Measurements from ENCODE around the gene ETFBKMT.
"Not testable (repeated sequence)": the region's sequence is repeated elsewhere in the genome, so short reads cannot be mapped to it uniquely, and the experiment has no call there.

The ETFBKMT gene

DNA sequence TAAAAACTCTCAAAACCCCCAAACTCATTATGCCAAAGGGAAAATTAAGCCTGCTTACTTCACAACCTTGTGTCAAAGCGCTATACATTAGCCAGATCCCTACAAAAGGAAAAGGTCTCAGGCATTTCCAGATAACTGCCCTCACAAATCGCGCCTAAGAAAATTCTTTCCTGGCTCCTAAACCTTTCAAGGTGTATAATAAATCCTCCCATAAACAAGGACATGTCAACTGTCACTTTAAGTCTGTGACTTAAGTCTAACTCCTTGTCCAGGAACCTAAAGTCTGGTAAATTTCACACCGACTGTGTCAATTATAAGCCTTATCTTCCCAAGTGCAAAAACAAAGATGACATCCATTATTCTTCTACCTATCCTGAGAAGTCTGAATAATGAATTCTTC, 4.3 kb upstream of the ETFBKMT start:
- no peak for DNase-seq (ENCODE audit: low read depth in 2 of 2, low spot score in 1 of 2)

DNA sequence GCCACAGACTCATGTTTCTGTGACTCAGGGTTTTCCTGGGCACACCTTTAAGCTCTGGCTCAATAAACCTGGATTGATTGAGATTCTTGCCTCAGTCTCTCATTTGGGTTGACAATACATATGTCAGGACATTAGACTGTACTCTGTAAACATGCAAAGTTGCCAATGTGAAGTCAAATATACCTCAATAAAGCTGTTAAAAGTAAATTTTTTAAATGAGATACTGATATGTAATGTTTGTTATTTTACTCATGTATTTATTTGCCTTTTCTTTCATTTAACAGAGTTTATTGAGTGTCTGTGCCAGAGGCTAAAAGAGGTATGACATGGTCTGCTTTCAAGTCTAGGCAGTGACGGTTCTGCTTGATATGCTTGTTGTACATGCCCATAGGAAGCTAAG, 3.7 kb upstream of the ETFBKMT start:
- DNase-seq (ENCODE audit: low read depth in 2 of 2, low spot score in 1 of 2) = no peak

DNA sequence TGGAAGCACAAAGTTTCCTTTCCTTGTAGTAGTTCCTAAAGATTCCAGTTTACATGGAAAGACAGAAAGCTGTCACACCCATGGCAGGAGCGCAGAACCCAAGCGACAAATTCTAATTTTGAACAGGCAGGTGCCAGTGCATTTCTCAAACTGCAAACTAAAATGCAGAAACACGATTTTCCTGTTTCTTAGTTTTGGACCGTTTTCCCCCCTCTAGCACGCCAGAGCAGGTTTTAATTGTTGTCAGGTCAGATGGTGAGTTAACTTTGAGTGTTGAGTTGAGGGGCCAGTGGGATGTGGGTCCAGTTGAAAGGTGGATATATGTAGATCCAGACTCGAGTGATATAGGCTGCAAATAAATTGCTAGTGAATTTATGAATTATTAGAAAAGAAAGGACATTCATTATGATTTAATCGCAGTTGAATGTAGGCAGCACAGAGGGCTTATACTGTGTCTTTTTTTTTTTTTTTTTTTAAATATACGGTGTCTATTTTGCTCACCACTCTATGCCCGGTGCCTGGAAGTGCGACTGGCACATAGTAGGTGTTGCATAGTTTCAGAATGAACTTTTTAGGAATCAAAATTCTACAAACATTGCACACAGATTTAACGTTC, 909 bp upstream of the ETFBKMT start:
- DNase-seq (ENCODE audit: low read depth in 2 of 2, low spot score in 1 of 2) = no peak

DNA sequence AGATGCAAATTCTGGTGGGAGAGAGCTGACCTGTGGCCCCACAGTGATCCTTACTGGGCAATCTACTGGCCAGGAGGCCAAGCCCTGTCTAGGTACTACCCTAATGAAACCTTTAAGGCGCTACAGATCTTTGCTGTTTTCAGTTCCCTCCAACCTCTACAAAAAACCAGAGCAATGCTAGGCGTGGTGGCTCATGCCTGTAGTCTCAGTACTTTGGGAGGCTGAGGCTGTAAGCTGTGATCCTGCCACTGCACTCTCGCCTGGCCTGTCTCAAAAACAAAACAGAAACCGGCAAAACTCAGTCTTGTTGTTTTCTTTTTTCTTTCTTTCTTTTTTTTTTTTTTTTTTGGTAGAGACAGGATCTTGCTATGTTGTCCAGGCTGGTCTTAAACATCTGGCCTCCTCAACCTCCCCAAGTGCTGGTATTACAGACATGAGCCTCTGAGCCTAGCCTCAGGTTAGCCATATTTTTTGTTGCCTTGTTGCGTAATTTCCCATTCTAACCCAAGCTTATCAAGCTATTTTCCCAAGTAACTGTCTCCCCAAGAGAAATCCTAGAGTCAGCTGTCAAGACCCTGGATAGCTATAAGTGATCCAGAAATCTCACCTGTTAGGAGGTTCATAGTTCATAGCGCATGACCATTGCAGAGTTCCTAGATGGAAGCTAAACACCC, 2.8 kb downstream of the ETFBKMT start:
- DNase-seq (ENCODE audit: low read depth in 2 of 2, low spot score in 1 of 2) = no peak

DNA sequence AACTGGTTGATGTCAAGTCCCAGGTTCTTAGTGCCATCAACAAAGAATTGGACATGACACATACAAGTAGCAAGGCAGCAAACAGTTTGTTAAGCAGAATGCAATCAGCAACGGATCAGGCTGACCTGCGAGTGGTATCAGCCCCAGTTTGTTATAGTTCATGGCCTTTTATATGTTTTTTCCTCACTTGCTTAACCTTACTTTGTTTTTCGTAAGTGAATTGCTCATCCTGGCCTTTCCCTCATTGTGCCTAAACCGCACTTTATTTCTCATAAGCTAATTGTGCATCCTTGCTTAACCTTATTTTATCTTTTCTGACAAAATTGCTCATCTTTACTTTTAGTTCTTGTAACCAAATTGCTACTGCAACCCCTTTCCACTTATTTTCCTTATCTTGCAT, 4.1 kb downstream of the ETFBKMT start:
- DNase-seq (ENCODE audit: low read depth in 2 of 2, low spot score in 1 of 2) = no peak

DNA sequence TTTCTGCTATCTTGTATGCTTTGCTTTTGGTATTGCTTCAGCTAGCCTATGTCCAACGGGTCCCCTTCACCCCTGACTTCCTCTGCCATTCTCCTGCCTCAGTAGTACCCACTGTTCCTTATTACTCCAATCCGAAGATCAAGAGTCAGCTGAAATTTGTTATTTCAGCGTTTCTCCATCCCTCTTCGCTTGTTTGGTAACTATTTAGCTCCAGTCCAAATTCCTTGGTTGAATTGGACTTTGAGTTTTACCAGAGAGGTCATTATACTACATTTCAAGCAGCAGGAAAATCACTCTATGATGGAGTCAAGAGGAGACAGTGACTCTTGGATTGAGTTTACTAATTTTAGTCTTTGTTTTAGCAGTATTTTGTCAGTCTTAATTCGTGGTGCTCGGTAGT, 4.5 kb downstream of the ETFBKMT start:
- DNase-seq (ENCODE audit: low read depth in 2 of 2, low spot score in 1 of 2) = no peak

DNA sequence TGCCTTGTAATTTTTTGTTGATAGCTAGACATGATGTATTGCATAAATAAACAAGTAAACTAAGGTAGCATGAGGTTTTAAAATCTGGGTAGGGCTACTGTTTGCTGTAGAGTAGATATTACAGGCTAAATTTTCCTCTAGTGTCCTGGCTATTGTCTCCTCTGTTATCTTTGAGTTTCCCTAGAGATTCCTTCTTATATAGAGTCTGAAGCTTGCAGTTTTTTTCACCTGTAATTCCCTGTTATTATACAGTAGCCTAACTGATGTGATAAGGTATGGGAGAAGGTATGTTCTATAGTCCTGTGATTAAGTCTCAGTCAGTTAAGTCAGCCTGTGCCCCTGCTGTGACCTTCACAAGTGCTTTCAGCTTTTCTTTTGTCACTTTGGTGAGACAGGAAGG, 9.5 kb downstream of the ETFBKMT start:
- DNase-seq (ENCODE audit: low read depth in 2 of 2, low spot score in 1 of 2) = no peak

DNA sequence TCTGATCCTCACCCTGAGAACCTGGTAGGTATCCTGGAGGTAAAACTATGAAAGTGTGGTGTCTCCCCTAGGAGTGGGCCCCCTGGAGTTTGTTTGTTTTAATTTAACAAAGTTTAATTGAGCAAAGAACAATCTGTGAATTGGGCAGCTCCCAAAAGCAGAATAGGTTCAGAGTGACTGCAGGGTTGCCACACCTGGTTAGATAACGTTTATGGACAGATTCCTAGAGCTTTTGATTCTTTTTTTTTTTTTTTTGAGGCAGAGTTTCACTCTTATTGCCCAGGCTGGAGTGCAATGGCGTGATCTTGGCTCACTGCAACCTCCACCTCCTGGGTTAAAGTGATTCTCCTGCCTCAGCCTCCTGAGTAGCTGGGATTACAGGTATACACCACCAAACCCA, 10.1 kb downstream of the ETFBKMT start:
- DNase-seq (ENCODE audit: low read depth in 2 of 2, low spot score in 1 of 2) = not testable (repeated sequence)

DNA sequence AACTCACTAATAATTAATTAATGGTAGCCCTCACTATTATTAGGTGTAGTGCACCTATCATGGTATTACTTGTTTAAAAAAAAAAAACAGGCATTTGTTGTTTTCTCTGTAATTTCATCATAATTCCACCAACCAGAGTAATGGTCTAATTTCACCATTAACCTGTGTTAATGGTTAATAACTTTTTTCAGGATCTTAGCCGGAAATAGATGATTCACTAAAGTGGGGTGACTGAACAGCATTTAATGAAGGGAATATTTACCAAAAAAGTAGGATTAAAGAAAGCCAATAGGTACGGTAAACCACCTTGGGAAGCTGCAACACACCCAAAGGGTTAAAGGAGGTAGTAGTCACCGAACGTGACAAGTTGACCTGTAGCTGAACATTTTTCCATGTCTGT, 13.0 kb downstream of the ETFBKMT start:
- DNase-seq (ENCODE audit: low read depth in 2 of 2, low spot score in 1 of 2) = no peak

DNA sequence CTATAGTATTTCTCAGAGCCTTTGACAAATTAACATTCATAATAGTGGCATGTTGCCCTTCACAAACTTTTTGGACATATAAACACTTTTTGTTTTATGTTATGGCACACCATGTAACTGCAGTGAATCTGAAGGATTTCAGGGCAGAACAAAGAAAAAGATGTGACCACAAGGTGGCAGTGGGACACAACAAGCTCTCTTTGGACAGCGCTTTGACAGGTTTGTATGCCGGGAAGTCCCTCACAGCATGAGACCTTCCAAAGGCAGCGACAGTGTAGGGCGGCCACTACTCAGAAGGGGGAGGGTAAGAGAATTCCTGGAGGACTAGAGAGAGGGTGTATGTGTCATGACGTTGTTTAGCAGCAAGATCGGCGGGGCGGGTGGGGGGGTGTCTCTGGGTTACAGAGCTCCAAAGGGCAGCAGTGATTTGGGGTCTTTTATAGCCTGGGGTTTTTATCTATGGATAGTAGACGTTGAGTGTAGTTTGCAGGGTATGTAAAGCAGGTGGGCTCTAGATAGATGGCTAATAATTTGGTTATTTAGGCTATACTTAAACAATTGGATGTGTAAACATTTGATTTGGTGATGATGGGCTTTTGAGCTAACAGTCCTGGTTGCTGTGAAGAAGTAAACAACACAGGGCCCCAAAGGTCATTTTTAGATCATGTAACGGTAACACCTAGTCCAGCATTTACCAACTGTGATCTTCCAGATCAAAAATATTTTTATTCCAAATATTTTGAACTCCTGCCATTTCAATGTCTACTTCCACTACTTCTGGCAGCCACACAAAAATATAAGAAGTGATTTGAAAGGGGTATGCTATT, 22.9 kb downstream of the ETFBKMT start:
- DNase-seq (ENCODE audit: low read depth in 2 of 2, low spot score in 1 of 2) = peak; percentile 28 to 35

DNA sequence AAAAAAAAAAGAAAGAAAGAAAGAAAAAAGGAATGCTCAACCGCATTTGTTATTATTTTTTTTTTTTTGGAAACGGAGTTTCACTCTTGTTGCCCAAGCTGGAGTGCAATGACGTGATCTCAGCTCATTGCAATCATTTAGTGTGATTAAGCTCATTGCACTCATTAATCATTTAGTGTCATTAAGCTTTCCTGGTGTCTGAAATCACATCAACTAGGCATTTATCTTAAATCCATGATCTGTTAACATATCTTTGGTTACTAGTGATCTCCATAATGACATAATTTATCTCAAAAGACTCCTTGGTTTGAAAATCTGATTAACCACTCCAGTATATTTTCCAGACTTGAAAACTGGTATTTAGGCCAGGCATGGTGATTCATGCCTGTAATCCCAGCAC, 26.3 kb downstream of the ETFBKMT start:
- DNase-seq (ENCODE audit: low read depth in 2 of 2, low spot score in 1 of 2) = no peak

DNA sequence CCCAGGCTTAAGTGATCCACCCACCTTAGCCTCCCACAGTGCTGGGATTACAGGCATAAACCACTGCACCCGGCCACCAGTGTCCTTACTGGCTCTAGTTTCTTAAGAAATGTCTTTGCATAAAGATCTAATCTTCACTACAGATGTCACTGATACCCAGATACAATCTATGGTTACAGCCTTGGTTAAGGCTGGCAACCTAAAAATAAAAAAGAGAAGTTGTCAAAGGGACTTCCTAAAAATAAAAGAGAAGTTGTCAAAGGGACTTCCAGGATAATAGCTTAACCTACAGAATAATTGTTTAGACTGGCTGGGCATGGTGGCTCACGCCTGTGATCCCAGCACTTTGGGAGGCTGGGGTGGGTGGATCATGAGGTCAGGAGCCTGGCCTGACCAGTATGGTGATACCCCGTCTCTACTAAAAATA, 27.6 kb downstream of the ETFBKMT start:
- no peak for DNase-seq (ENCODE audit: low read depth in 2 of 2, low spot score in 1 of 2)

DNA sequence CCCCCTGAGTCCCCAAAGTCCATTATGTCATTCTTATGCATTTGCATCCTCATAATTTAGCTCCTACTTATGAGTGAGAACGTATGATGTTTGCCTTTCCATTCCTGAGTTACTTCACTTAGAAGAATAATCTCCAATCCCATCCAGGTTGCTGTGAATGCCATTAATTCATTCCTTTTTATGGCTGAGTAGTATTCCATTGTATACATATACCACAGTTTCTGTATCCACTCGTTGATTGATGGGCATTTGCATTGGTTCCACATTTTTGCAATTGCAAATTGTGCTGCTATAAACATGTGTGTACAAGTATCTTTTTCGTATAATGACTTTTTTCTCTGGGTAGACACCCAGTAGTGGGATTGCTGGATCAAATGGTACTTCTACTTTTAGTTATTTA, 30.4 kb downstream of the ETFBKMT start:
- not testable (repeated sequence) for DNase-seq (ENCODE audit: low read depth in 2 of 2, low spot score in 1 of 2)

DNA sequence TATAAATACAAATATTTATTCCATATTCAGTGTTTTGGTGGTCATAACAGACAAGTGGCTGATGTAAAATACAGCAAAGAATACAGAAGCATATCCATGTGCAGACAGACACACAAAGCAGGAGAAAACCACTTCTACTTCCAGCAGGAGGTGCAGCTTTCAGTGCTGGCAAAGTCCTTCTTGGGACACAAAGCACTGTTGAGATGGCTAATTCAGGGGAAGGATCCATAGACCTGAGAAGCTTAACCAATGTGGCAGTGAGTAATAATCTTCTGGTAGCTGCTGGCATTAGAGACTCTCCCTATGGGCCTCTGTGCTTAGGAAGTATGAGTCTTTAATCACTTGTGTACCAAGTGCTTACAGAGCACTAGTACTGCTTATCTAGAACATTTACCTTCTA, 42.6 kb downstream of the ETFBKMT start:
- DNase-seq (ENCODE audit: low read depth in 2 of 2, low spot score in 1 of 2) = no peak

DNA sequence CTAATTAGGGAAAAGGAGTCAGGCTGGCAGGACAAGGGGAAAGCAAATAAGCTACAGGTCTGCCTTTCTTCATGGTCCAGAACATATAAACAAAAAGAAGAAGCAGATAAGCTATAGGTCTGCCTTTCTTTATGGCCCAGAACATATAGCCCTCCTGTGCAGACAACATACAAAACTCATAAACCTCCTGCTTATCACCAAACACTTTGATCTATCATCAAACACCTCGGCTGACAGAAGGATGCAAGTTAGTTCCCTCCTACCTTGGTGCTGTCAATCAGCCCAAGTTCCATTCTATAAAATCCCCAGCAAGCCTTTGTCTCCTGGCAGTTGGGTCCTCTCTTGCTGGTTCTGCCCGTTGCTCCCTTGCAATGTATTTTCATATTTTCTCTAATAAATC, 46.1 kb downstream of the ETFBKMT start:
- DNase-seq (ENCODE audit: low read depth in 2 of 2, low spot score in 1 of 2) = no peak

DNA sequence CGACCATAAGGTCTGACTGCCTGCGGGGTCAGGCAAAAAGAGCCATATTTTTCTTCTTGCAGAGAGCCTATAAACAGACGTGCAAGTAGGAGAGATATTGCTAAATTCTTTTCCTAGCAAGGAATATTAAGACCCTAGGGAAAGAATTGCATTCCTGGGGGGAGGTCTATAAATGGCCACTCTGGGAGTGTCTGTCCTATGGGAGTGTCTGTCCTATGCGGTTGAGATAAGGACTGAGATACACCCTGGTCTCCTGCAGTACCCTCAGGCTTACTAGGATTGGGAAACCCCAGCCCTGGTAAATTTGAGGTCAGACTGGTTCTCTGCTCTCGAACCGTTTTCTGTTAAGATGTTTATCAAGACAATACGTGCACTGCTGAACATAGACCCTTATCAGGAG, 48.6 kb downstream of the ETFBKMT start:
- not testable (repeated sequence) for DNase-seq (ENCODE audit: low read depth in 2 of 2, low spot score in 1 of 2)

DNA sequence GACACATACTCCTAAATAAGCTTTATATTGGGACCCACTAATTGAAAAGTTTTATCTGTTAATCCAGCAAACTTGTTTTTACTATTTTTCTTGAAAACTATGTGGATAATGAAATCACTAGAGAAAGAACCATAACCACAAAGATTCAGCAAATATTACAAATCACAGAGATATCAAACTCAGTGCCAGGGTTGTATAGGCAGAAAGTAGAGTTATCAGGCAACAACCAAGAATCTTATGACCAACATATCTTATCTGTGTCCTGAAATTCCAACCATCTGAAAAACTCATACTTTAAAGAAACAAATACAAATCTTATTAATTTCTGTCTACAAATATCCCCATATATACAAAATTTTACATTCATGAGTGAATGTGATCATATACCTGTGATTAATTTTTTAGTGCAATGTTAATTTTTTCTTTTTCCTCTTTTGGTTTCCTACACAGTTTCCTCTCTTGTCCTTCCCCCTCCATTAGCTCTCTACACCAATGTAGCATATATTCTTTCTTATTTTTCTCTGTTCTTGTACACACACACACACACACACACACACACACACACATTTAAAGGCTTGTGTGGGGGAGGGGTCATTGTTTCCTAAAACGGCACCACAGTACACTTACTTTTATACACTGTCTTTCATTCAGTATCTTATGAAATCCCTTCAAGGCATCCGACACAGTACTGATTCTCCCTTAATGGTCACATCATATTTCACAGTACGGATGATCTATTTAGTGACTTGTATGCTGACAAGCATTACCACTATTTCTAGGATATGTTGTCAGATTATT, 50.7 kb downstream of the ETFBKMT start:
- DNase-seq (ENCODE audit: low read depth in 2 of 2, low spot score in 1 of 2) = no peak

DNA sequence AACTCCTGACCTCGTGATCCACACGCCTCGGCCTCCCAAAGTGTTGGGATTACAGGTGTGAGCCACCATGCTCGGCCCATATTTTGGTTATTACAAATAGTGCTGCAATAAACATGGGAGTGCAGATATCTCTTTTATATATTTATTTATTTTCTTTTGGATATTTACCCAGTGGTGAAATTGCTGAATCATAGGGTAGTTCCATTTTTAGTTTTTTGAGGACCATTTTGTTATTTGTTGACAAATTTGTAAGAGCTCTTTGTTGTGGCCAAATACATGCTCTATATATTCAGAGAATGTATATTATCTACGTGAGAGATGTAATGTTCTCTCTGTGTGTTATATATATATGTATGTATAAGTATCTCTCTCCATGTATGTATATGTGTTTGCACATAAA, 53.4 kb downstream of the ETFBKMT start:
- no peak for DNase-seq (ENCODE audit: low read depth in 2 of 2, low spot score in 1 of 2)

DNA sequence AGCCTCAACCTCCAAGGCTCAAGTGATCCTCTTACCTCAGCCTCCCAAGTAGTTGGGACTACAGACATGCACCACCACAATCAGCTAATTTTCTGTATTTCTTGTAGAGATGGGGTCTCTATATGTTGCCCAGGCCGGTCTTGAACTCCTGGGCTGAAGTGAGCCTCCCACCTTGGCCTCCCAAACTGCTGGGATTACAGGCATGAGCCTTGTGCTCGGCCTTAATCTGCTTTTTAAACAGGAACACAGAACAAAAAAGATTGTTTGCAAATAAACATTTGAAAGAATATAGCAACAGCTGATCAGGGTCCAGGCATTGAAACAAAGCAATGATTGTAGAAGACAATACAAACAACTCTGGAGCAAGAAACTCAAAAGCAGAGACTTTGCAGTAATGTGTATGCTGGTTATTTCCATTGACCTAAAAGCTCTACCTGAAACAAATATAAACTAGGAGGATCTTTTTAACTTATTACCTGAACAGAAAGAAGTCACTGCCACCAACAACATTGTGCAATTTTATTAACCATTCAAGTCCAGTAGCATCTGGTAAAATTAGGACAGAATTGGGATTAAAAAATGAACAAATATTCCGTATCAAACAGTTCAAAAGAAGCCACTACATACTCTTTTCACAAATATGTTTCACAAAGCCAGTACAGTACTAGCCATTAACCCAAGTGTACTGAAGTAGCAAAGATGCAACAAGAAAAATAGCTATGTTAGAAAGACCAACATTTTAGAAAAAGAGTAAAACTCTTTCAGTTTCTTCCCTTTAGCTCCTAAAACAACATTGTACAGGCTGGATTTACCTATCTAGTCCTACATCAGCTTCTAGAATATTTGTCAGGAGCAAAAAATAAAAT, 55.2 kb downstream of the ETFBKMT start:
- DNase-seq (ENCODE audit: low read depth in 2 of 2, low spot score in 1 of 2) = no peak

DNA sequence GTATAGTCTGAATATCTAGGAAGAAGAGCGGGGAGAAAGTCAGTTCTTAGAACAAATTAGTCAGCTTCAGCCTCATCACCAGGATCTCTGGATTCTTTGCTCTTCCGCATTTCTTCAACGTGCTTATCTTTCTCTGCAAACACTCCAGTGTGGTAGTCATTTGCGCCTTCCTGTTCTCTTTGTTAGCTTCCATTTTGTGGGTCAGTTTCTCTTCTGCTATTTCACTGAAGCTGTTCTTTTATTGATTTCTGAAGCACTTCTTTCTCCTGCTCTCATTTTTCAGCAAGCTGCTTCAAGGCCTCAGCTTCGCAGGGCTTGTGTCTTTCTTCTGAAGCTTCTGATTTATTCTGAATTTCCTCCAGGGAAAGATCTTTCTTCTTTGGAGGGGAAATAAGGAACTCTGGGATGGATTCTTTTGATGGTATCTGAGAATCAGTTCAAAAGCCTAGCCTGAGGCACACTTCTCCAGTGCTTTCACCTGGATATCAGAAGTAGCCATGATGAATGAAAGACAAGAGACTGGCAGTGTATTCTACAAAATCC, 55.9 kb downstream of the ETFBKMT start:
- no peak for DNase-seq (ENCODE audit: low read depth in 2 of 2, low spot score in 1 of 2)
